Measurements from ENCODE around the gene SMIM27.

SMIM27 gene

GRCh38 chr9:32558408-32558934 is 6.3 kb downstream of the SMIM27 start:
- H3K27ac ChIP-seq, result no peak overlapping the region
- no peak for TF ChIP-seq CTCF (IDR thresholded peaks at IDR 0.05)
- TF ChIP-seq ZFX (IDR thresholded peaks at IDR 0.05; ENCODE audit: borderline replicate concordance), result no peak

GRCh38 chr9:32565967-32566366 is 13.8 kb downstream of the SMIM27 start:
- H3K27ac ChIP-seq, result no peak overlapping the region

GRCh38 chr9:32566770-32567169 is 14.6 kb downstream of the SMIM27 start:
- H3K27ac ChIP-seq, result no peak overlapping the region
- TF ChIP-seq ZFX (IDR thresholded peaks at IDR 0.05; ENCODE audit: borderline replicate concordance) (no peak), CTCF (IDR thresholded peaks at IDR 0.05) (no peak)

More at GRCh38 chr9:32565967-32566366, 13.8 kb downstream of the SMIM27 start:
- TF ChIP-seq CTCF (IDR thresholded peaks at IDR 0.05) (no peak), ZFX (IDR thresholded peaks at IDR 0.05; ENCODE audit: borderline replicate concordance) (no peak)

- no peak overlapping the region for H3K27ac ChIP-seq
- TF ChIP-seq CTCF (IDR thresholded peaks at IDR 0.05) (no peak), ZFX (IDR thresholded peaks at IDR 0.05; ENCODE audit: borderline replicate concordance) (no peak)
Measured at GRCh38 chr9:32570262-32570661, 18.1 kb downstream of the SMIM27 start.

- TF ChIP-seq ZFX (IDR thresholded peaks at IDR 0.05; ENCODE audit: borderline replicate concordance), result no peak
- TF ChIP-seq CTCF (IDR thresholded peaks at IDR 0.05), result peak; percentile 86
- H3K27ac ChIP-seq, result peak overlapping the region; percentile 77
Measured at GRCh38 chr9:32571969-32572899, 20.1 kb downstream of the SMIM27 start.

- TF ChIP-seq CTCF (IDR thresholded peaks at IDR 0.05) (no peak), ZFX (IDR thresholded peaks at IDR 0.05; ENCODE audit: borderline replicate concordance) (no peak)
- peak within 1 kb of the TSS; percentile 77 for H3K27ac ChIP-seq
Measured at GRCh38 chr9:32572900-32573523, 20.9 kb downstream of the SMIM27 start, which contains the start of gene NDUFB6. TSS of gene NDUFB6 (minus strand) at chr9:32573159. CDS start at chr9:32573060, 99 bp downstream.

Data from 22Rv1 (cell line).